ENCODE data around the gene EPDR1. TPM values are rescaled to one million over a fixed set of nuclear protein-coding genes. Genes with fewer than 3 reads are reported as not detected.

Gene EPDR1
- 0.31 TPM for total RNA-seq (2013)
- polyA plus RNA-seq, result 1 to 10 TPM in 2 of 3 donors, under 1 TPM in 1; 0.25 to 1.2 (median 1.1) TPM
- 0.28 and 0.64 TPM in 2 replicates for polyA minus RNA-seq
- total RNA-seq, result 0 to 1.7 (median 0.37) reads per million in 11 experiments

DNA sequence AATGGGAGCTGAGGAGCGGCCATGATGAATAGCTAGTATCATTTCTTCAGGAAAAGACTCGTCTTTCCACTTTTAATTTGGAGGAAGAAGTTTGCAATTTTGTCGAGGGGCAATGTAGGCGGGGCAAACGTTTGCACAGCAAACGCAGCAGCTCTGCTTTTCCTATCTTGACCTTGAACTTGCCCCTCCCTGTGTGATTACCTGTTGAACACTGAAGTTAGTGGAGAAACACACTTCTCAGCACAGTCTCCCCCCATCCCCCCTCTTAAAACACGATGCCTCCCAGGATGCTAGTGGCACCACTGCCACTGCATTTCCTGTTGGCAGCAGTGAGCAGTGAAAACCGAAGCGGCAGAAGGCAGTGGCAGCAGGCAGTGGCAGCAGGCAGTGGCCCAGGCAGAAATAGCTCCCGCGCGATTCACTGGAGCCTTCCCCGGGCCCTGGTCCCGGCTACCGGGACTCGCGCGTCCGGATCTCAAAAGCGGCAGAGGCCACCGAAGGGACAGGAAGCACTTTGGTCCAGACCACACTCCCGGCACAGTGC is at the start of gene EPDR1:
Gene EPDR1, plus strand, starts transcription at position 336 of the 544 bp plus-strand sequence. CDS start 300 bp downstream, outside the sequence.
- peaks cover 23 to 44% of the 10 kb centered on the region in 2 donors for H3K27me3 ChIP-seq (ENCODE audit: control insufficient read depth in 2 of 2, insufficient read depth in 2 of 2, low read length in 2 of 2)
- H3K36me3 Mint-ChIP-seq, result peaks cover 0 to 2% of the 10 kb centered on the region in 2 donors

DNA sequence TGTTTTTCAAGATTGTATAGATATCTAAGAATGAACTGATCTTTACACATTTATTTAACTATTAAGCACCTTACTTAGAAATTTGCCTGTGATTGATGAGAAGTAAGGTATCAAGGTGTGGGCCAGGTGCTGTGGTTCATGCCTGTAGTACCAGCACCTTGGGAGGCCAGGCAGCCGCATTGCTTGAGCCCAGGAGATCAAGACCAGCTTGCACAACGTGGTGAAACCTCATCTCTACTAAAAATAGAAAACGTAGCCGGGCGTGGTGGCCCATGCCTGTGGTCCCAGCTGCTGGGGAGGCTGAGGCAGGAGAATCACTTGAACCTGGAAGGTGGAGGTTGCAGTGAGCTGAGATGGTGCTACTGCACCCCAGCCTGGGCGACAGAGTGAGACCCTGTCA is 38.4 kb upstream of the EPDR1 start:
- H3K4me2 ChIP-seq (replicated peaks; ENCODE audit: extremely low read depth, low read length, poor library complexity, severe bottlenecking), result no peak overlapping the region
- H3K4me3 Mint-ChIP-seq, result no peak overlapping the region
- no peak overlapping the region for H3K9ac ChIP-seq (ENCODE audit: insufficient read depth, low read length, poor library complexity, severe bottlenecking)
- no peak overlapping the region for H3K27ac ChIP-seq (ENCODE audit: low read depth in 1 of 2, low read length in 2 of 2)
- peaks cover 32 to 63% of the 10 kb centered on the region in 2 donors for H3K36me3 Mint-ChIP-seq
- WGBS (ENCODE audit: insufficient coverage), result 100% methylated on average over 1 of the region's 6 CpGs
- DNase-seq, result no peak
- intact Hi-C loops (cut with micrococcal nuclease), result no loop called here
- no peak overlapping the region for H3K27ac Mint-ChIP-seq
- H3K36me3 ChIP-seq (replicated peaks in 1 of 2; ENCODE audit: control insufficient read depth in 1 of 2, insufficient read depth in 2 of 2, low read length in 2 of 2), result peaks cover 0 to 18% of the 10 kb centered on the region in 2 donors
- H3K27me3 Mint-ChIP-seq (ENCODE audit: low read depth in 3 of 3), result no peaks in the 10 kb centered on the region
- no peak overlapping the region for H2AFZ ChIP-seq (ENCODE audit: insufficient read depth, low read depth, low read length, poor library complexity, severe bottlenecking)
- peaks cover 3 to 20% (median 16%) of the 10 kb centered on the region in 7 donors for H3K9me3 Mint-ChIP-seq
- no peak overlapping the region for H3K4me3 ChIP-seq (replicated peaks in 1 of 3; ENCODE audit: low read depth in 2 of 3, low read length in 3 of 3)
- H3K4me1 Mint-ChIP-seq, result no peaks in the 10 kb centered on the region
- no peaks in the 10 kb centered on the region for H4K20me1 ChIP-seq (ENCODE audit: insufficient read depth, low read length)
- no peak for TF ChIP-seq CTCF (IDR thresholded peaks at IDR 0.05)
- peaks cover 4 to 15% of the 10 kb centered on the region in 2 donors for H3K9me3 ChIP-seq (replicated peaks in 1 of 2; ENCODE audit: control insufficient read depth in 1 of 2, insufficient read depth in 1 of 2, low read length in 2 of 2)
- no peaks in the 10 kb centered on the region for H3K79me2 ChIP-seq (ENCODE audit: insufficient read depth, low read length)
- H3K27me3 ChIP-seq (ENCODE audit: control insufficient read depth in 2 of 2, insufficient read depth in 2 of 2, low read length in 2 of 2), result no peaks in the 10 kb centered on the region
- no peaks in the 10 kb centered on the region for H3K4me1 ChIP-seq (ENCODE audit: control insufficient read depth in 1 of 2, insufficient read depth in 2 of 2, low read length in 2 of 2)

More for the DNA sequence above, at the start of gene EPDR1:
- peaks cover 3 to 10% (median 7%) of the 10 kb centered on the region in 7 donors for H3K9me3 Mint-ChIP-seq
- intact Hi-C loops (cut with micrococcal nuclease), result no loop called here
- peaks cover 34% of the 10 kb centered on the region for H3K4me1 Mint-ChIP-seq
- 2% methylated on average over 16 of the region's 22 CpGs for WGBS (ENCODE audit: insufficient coverage)
- H3K4me3 ChIP-seq (replicated peaks in 1 of 3; ENCODE audit: low read depth in 2 of 3, low read length in 3 of 3), result peak within 1 kb of the TSS; percentile 41 to 85 (median 47)
- H3K4me2 ChIP-seq (replicated peaks; ENCODE audit: extremely low read depth, low read length, poor library complexity, severe bottlenecking), result peak within 1 kb of the TSS; percentile 93
- peaks cover 4% of the 10 kb centered on the region for H3K79me2 ChIP-seq (ENCODE audit: insufficient read depth, low read length)
- H3K4me3 Mint-ChIP-seq, result peak within 1 kb of the TSS; percentile 90 to 91
- H3K36me3 ChIP-seq (replicated peaks in 1 of 2; ENCODE audit: control insufficient read depth in 1 of 2, insufficient read depth in 2 of 2, low read length in 2 of 2), result peaks cover 0 to 4% of the 10 kb centered on the region in 2 donors
- peak; percentile 15 for TF ChIP-seq CTCF (IDR thresholded peaks at IDR 0.05)
- DNase-seq, result peak; percentile 34 to 46 (median 38)
- peak within 1 kb of the TSS; percentile 61 for H3K9ac ChIP-seq (ENCODE audit: insufficient read depth, low read length, poor library complexity, severe bottlenecking)
- H3K27me3 Mint-ChIP-seq (ENCODE audit: low read depth in 3 of 3), result peaks cover 35 to 55% (median 37%) of the 10 kb centered on the region in 3 donors
- peaks cover 35 to 38% of the 10 kb centered on the region in 2 donors for H3K4me1 ChIP-seq (ENCODE audit: control insufficient read depth in 1 of 2, insufficient read depth in 2 of 2, low read length in 2 of 2)
- no peak within 1 kb of the TSS for H3K27ac ChIP-seq (ENCODE audit: low read depth in 1 of 2, low read length in 2 of 2)
- H3K27ac Mint-ChIP-seq, result peak within 1 kb of the TSS in 2 of 7 donors; percentile 9 to 57
- peak within 1 kb of the TSS; percentile 88 for H2AFZ ChIP-seq (ENCODE audit: insufficient read depth, low read depth, low read length, poor library complexity, severe bottlenecking)
- H3K9me3 ChIP-seq (replicated peaks in 1 of 2; ENCODE audit: control insufficient read depth in 1 of 2, insufficient read depth in 1 of 2, low read length in 2 of 2), result peaks cover under 1 to 7% of the 10 kb centered on the region in 2 donors
- no peaks in the 10 kb centered on the region for H4K20me1 ChIP-seq (ENCODE audit: insufficient read depth, low read length)

Measured in CD14-positive monocyte (primary cell).